ENCODE measurements around the gene WDFY4.

The WDFY4 gene

GRCh38 chr10:48740015-48740707 lies 55.5 kb downstream of the WDFY4 start:
- TF ChIP-seq, protein P1, sequence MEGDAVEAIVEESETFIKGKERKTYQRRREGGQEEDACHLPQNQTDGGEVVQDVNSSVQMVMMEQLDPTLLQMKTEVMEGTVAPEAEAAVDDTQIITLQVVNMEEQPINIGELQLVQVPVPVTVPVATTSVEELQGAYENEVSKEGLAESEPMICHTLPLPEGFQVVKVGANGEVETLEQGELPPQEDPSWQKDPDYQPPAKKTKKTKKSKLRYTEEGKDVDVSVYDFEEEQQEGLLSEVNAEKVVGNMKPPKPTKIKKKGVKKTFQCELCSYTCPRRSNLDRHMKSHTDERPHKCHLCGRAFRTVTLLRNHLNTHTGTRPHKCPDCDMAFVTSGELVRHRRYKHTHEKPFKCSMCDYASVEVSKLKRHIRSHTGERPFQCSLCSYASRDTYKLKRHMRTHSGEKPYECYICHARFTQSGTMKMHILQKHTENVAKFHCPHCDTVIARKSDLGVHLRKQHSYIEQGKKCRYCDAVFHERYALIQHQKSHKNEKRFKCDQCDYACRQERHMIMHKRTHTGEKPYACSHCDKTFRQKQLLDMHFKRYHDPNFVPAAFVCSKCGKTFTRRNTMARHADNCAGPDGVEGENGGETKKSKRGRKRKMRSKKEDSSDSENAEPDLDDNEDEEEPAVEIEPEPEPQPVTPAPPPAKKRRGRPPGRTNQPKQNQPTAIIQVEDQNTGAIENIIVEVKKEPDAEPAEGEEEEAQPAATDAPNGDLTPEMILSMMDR (IDR thresholded peaks at IDR 0.05; ENCODE audit: control insufficient read depth, extremely low read depth, insufficient read depth): no peak
- no peak for DNase-seq (ENCODE audit: low read depth)
- no peak overlapping the region for H3K4me3 ChIP-seq (ENCODE audit: low read depth, low read length)

DNA sequence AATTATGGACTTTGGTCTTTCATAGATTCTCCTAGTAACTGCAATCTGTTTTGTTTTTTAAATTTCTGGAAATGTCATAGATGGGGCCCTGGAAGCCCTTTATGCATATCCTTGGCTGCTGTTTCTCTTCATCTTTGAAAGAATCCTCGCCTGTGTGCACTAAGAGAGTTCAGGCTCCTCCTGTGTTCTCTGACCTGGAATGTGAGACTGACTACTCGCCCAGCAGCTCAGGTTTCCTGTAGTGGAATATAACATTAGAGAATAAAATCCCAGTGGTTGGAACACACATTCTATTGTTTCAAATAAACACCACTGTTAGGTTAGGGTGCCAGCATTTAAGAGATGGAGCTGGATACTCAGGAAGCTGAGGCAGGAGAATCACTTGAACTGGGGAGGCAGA lies 56.3 kb downstream of the WDFY4 start:
- H3K4me3 ChIP-seq (ENCODE audit: low read depth, low read length): no peak overlapping the region
- no peak for DNase-seq (ENCODE audit: low read depth)
- TF ChIP-seq, protein P1 (IDR thresholded peaks at IDR 0.05; ENCODE audit: control insufficient read depth, extremely low read depth, insufficient read depth): no peak

DNA sequence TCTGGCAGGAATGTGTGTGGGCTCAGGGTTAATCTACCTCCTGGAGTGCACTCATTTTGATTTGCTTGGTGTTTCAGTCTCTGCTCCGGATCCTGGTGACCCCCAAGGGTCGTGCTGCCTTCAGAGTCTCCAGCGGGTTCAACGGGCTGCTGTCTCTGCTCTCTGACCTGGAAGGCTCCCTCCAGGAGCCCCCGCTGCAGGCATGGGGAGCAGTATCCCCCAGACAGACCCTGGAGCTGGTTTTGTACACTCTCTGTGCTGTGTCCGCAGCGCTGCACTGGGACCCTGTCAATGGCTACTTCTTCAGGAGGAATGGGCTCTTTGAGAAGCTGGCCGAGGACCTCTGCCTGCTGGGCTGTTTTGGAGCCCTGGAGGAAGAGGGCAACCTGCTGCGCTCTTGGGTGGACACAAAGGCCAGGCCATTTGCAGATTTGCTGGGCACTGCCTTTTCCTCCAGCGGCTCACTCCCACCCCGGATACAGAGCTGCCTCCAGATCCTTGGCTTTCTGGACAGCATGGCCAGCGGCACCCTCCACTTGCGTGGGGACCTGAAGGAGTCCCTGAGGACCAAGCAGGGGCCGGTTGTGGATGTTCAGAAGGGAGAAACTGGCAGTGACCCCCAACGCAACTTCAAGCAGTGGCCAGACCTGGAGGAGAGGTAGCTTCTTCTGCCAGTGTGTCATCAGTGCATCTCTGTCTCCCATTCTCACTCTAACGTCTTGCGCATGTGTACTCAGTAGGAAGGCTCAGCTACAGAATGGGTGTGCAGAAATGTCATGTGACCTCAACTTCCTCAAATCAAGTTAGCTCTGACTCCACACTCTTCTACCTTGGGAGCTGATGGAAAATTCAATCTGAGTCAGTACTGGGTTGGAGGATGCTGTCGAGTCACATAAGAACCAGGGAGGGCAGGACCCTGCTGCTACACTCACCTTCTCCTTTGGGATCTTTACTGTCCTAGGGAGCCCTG lies 58.5 kb downstream of the WDFY4 start:
- no peak overlapping the region for H3K4me3 ChIP-seq (ENCODE audit: low read depth, low read length)
- TF ChIP-seq, protein P1 (IDR thresholded peaks at IDR 0.05; ENCODE audit: control insufficient read depth, extremely low read depth, insufficient read depth): no peak
- DNase-seq (ENCODE audit: low read depth): no peak

DNA sequence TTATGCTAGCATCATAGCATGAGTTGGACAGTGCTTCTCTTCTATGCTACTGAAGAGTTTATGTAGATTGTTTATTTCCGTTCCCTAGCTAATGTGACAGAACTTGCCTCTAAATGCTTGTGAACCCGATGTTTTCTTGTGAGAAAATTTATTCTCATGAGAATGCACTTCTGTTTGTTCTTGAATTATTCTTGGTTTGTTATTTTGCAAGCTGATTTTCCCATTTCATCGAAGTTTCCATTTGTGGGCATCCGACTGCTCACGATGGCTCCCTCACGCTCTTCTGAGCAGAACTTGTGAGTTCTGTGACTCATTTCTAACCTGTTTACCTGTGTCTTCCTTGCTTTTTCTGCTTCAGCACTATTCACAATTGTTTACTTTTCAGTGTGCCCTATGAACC lies 59.9 kb downstream of the WDFY4 start:
- no peak for DNase-seq (ENCODE audit: low read depth)
- TF ChIP-seq, protein P1 (IDR thresholded peaks at IDR 0.05; ENCODE audit: control insufficient read depth, extremely low read depth, insufficient read depth): no peak
- no peak overlapping the region for H3K4me3 ChIP-seq (ENCODE audit: low read depth, low read length)

DNA sequence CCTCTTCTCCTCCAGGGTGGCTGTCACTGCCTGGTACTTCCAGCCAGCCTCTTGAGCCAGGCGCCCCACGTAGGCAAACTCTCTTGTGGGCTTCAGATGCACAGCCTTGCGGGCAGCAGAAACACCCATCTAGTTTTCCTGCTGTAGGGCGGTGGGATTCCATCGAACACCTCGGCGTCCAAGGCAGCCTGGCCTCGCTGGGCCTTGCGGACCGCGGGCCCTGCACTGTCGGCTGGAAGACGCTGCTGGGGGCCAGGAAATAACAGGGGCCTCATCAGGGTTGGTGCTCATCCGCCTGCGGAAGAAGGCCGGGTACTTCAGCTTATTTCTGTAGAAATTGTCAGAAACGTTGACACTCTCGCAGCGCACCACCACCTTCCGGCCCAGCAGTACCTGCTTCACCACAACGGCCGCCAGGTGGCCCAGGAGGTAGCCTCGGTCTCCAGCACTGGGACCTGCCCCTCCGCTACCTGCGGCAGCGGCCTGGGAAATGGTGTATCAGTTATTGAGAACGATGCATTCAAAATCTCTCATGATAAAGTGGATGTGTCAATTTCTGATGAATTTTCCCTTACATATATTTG lies 61.1 kb downstream of the WDFY4 start:
- no peak overlapping the region for H3K4me3 ChIP-seq (ENCODE audit: low read depth, low read length)
- no peak for DNase-seq (ENCODE audit: low read depth)
- TF ChIP-seq, protein P1 (IDR thresholded peaks at IDR 0.05; ENCODE audit: control insufficient read depth, extremely low read depth, insufficient read depth): peak; percentile 24; the same call in 1 of the 2 replicates

- DNase-seq (ENCODE audit: low read depth): no peak
- TF ChIP-seq, protein P1 (IDR thresholded peaks at IDR 0.05; ENCODE audit: control insufficient read depth, extremely low read depth, insufficient read depth): no peak
- no peak overlapping the region for H3K4me3 ChIP-seq (ENCODE audit: low read depth, low read length)
Measured at GRCh38 chr10:48748573-48748972, 63.9 kb downstream of the WDFY4 start.

Data from LNCaP clone FGC (cell line).